SU-DHL-6 (cell line): ENCODE measurements around the gene SNED1.

Experiments used
- H2AFZ ChIP-seq: fragments of 200-600 bp; sonication (generic); 2 replicates; pipeline ENCODE4 v1.6.1; 2014; ENCODE audit warnings: low read depth, mild to moderate bottlenecking, moderate library complexity, mixed read lengths, antibody characterized with exemption, low read length; ENCODE audit not compliant: severe bottlenecking
- H3F3A ChIP-seq: fragments of 200-600 bp; shearing (Covaris generic); 2 replicates; pipeline ENCODE4 v1.6.0; 2016; ENCODE audit warnings: antibody characterized with exemption, mild to moderate bottlenecking; ENCODE audit not compliant: insufficient read depth
- H3K27ac ChIP-seq: fragments of 200-600 bp; sonication (generic); 2 replicates; pipeline ENCODE4 v1.5.1; 2016; ENCODE audit warnings: low read depth, mild to moderate bottlenecking, low read length, moderate library complexity, mixed read lengths
- H3K27me3 ChIP-seq: fragments of 200-600 bp; sonication (generic), shearing (Covaris generic); 2 replicates; pipeline ENCODE4 v1.6.0; 2014; ENCODE audit warnings: mild to moderate bottlenecking, low read length
- H3K36me3 ChIP-seq: fragments of 200-600 bp; sonication (generic); 2 replicates; pipeline ENCODE4 v1.6.1; 2014; ENCODE audit warnings: mild to moderate bottlenecking, low read length, mixed read lengths
- H3K4me2 ChIP-seq: fragments of 300-600, 200-600 bp; shearing (Covaris generic), sonication (generic); 2 replicates; pipeline ENCODE4 v1.6.0; 2014; ENCODE audit warnings: low read length, low read depth, mild to moderate bottlenecking; ENCODE audit not compliant: poor library complexity, severe bottlenecking
- H3K4me3 ChIP-seq: fragments of 200-600 bp; sonication (generic); 2 replicates; pipeline ENCODE4 v1.5.1; 2014; ENCODE audit warnings: antibody characterized with exemption, low read length, mild to moderate bottlenecking, mixed read lengths; ENCODE audit not compliant: insufficient read depth, poor library complexity, severe bottlenecking
- H3K79me2 ChIP-seq: fragments of 200-600 bp; sonication (generic); 2 replicates; pipeline ENCODE4 v1.6.1; 2014; ENCODE audit warnings: mild to moderate bottlenecking, low read length, moderate library complexity; ENCODE audit not compliant: insufficient read depth
- H3K9ac ChIP-seq: fragments of 200-600 bp; sonication (generic); 2 replicates; pipeline ENCODE4 v1.7.0; 2014; ENCODE audit warnings: mild to moderate bottlenecking, low read length
- H3K9me2 ChIP-seq: fragments of 200-600 bp; sonication (generic); replicated peaks from 2 replicates; pipeline ENCODE4 v1.6.1; 2014; ENCODE audit warnings: low read length; ENCODE audit not compliant: insufficient read depth
- H3K9me3 ChIP-seq: fragments of 200-600 bp; sonication (generic); 2 replicates; pipeline ENCODE4 v1.6.1; 2014; ENCODE audit warnings: low read length, mixed read lengths; ENCODE audit not compliant: insufficient read depth
- H4K20me1 ChIP-seq: fragments of 200-600 bp; sonication (generic); 2 replicates; pipeline ENCODE4 v1.6.1; 2014; ENCODE audit warnings: low read depth, mild to moderate bottlenecking, antibody characterized with exemption, low read length, moderate library complexity, mixed read lengths
- CTCF ChIP-seq: fragments of 200-600 bp; sonication (generic); IDR thresholded peaks from one replicate; pipeline ENCODE4 v1.5.1; 2017; ENCODE audit warnings: antibody characterized with exemption, mild to moderate bottlenecking, low read length, moderate library complexity; ENCODE audit not compliant: insufficient read depth, poor library complexity, severe bottlenecking
- EZH2phosphoT487 ChIP-seq: fragments of 200-600 bp; sonication (generic), shearing (Covaris generic); conservative IDR thresholded peaks from 2 replicates; pipeline ENCODE4 v1.6.1; 2018; ENCODE audit warnings: mild to moderate bottlenecking, antibody characterized with exemption, low read length, moderate library complexity, mixed read lengths

SNED1 gene

GRCh38 chr2:240990266-240990529, 8.2 kb upstream of the SNED1 start:
- Histone ChIP-seq H3F3A (no peaks in the 10 kb centered on the region), H3K27ac (no peak overlapping the region), H3K36me3 (no peaks in the 10 kb centered on the region), H2AFZ (no peak overlapping the region), H3K9me2 (no peaks in the 10 kb centered on the region), H3K4me2 (no peak overlapping the region), H3K4me3 (no peak overlapping the region), H3K9ac (no peak overlapping the region), H3K9me3 (no peaks in the 10 kb centered on the region), H3K27me3 (no peaks in the 10 kb centered on the region), H3K79me2 (no peaks in the 10 kb centered on the region), H4K20me1 (no peaks in the 10 kb centered on the region)
- TF ChIP-seq EZH2phosphoT487 = no peak
- TF ChIP-seq CTCF = no peak

GRCh38 chr2:240990726-240991377, 7.6 kb upstream of the SNED1 start:
- Histone ChIP-seq H4K20me1 (no peaks in the 10 kb centered on the region), H3K27ac (no peak overlapping the region), H3K27me3 (no peaks in the 10 kb centered on the region), H2AFZ (no peak overlapping the region), H3K9me2 (no peaks in the 10 kb centered on the region), H3K9me3 (no peaks in the 10 kb centered on the region), H3F3A (no peaks in the 10 kb centered on the region), H3K79me2 (no peaks in the 10 kb centered on the region), H3K4me3 (no peak overlapping the region), H3K36me3 (no peaks in the 10 kb centered on the region), H3K4me2 (no peak overlapping the region), H3K9ac (no peak overlapping the region)
- TF ChIP-seq CTCF = no peak
- TF ChIP-seq EZH2phosphoT487 = no peak

DNA sequence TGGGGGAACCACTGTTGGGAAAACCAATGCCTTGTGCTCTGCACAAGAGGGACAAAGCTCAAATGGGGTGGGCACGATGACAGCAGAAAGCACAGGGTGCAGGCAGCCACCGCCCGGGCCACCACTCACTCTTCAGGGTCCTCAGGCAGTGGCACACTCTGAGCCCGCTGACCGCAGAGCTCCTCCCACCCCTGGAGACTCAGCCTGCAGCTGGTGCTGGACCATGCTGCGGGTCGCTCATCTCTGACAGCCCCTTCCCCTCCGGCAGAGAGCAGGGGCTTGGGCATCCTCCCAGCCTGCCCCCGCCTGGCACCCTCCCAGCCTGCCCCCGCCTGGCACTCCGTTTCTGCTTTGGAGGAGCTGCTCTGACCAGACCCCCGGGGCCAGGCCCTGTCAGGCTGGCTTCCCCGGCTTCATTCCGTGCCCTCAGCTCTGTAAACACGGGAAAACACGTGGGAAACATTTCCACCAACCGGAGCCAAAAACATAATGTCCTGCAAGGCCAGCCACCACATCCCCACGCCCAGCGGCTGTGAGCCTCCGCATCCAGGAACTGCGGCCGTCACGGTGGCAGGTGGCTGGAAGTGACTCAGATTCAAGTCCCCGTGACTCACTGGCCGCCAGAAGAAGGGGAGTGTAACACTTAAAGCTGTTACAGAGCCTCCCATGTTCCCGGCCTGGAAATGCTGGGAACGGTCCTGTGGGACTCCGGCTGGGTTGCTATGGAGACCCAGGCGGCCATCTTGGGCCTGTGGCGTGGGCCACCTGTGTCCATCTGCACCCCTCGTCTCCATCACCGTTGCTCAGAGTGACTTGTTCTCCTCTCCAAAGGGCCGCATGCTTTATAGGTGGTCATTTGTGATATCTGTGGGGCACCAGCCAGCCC, 6.8 kb upstream of the SNED1 start:
- H3K4me2 ChIP-seq = no peak overlapping the region
- no peak overlapping the region for H3K27ac ChIP-seq

More for the DNA sequence above, 6.8 kb upstream of the SNED1 start:
- TF ChIP-seq CTCF (no peak), EZH2phosphoT487 (no peak)
- Histone ChIP-seq H3F3A (no peaks in the 10 kb centered on the region), H2AFZ (no peak overlapping the region), H3K4me3 (no peak overlapping the region), H3K9me2 (no peaks in the 10 kb centered on the region), H4K20me1 (no peaks in the 10 kb centered on the region), H3K79me2 (no peaks in the 10 kb centered on the region), H3K27me3 (no peaks in the 10 kb centered on the region), H3K36me3 (no peaks in the 10 kb centered on the region), H3K9ac (no peak overlapping the region), H3K9me3 (no peaks in the 10 kb centered on the region)
